ENCODE data around the gene ATP5F1A.

- TF ChIP-seq, protein P1, sequence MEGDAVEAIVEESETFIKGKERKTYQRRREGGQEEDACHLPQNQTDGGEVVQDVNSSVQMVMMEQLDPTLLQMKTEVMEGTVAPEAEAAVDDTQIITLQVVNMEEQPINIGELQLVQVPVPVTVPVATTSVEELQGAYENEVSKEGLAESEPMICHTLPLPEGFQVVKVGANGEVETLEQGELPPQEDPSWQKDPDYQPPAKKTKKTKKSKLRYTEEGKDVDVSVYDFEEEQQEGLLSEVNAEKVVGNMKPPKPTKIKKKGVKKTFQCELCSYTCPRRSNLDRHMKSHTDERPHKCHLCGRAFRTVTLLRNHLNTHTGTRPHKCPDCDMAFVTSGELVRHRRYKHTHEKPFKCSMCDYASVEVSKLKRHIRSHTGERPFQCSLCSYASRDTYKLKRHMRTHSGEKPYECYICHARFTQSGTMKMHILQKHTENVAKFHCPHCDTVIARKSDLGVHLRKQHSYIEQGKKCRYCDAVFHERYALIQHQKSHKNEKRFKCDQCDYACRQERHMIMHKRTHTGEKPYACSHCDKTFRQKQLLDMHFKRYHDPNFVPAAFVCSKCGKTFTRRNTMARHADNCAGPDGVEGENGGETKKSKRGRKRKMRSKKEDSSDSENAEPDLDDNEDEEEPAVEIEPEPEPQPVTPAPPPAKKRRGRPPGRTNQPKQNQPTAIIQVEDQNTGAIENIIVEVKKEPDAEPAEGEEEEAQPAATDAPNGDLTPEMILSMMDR (IDR thresholded peaks at IDR 0.05; ENCODE audit: low read length) = no peak
- TF ChIP-seq EZH2 (IDR thresholded peaks at IDR 0.05; ENCODE audit: borderline replicate concordance, low read length) = no peak
Observed at GRCh38 chr18:46068763-46069162, 29.3 kb downstream of the ATP5F1A start.
